Measurements from ENCODE around the gene COA1. TPM values are rescaled to one million over a fixed set of nuclear protein-coding genes. Genes with fewer than 3 reads are reported as not detected.
"Not testable (repeated sequence)": the region's sequence is repeated elsewhere in the genome, so short reads cannot be mapped to it uniquely, and the experiment has no call there.

Gene COA1
- 109 TPM for polyA plus RNA-seq (2013, experiment 1 of 4)
- polyA plus RNA-seq (2013, experiment 2 of 4) = 124 TPM
- polyA plus RNA-seq (2013, experiment 3 of 4) = 118 TPM
- 132 TPM for polyA plus RNA-seq (2013, experiment 4 of 4)

- H3K9me3 ChIP-seq (ENCODE audit: control insufficient read depth, low read length) = no peaks in the 10 kb centered on the region
- peak within 1 kb of the TSS; percentile 65 for H3K27ac ChIP-seq (ENCODE audit: insufficient read depth, low read depth, low read length, poor library complexity, severe bottlenecking)
- H3K4me3 ChIP-seq (ENCODE audit: insufficient read depth, low read depth, low read length) = peak within 1 kb of the TSS; percentile 88
- 0% methylated on average over 66 of the region's 66 CpGs for WGBS, 2 experiments
- no peaks in the 10 kb centered on the region for H3K4me1 ChIP-seq (ENCODE audit: control insufficient read depth, insufficient read depth, low read length)
- no peaks in the 10 kb centered on the region for H3K27me3 ChIP-seq (ENCODE audit: control insufficient read depth, insufficient read depth, low read length, poor library complexity, severe bottlenecking)
- H3K36me3 ChIP-seq (ENCODE audit: control insufficient read depth, insufficient read depth, low read length) = no peaks in the 10 kb centered on the region
Observed at GRCh38 chr7:43729214-43729923, at the start of gene COA1. Gene COA1 (minus strand): TSS chr7:43729523. CDS start chr7:43648614, 80,909 bp downstream.

- WGBS, 2 experiments = 94 to 96% methylated on average over 13 to 18 of the region's 18 CpGs
- not testable (repeated sequence) for H3K27ac ChIP-seq (ENCODE audit: insufficient read depth, low read depth, low read length, poor library complexity, severe bottlenecking); H3K4me3 ChIP-seq (ENCODE audit: insufficient read depth, low read depth, low read length)
Observed at GRCh38 chr7:43778293-43779044, 49.1 kb upstream of the COA1 start.

GRCh38 chr7:43775255-43775654, 45.9 kb upstream of the COA1 start:
- not testable (repeated sequence) for H3K27ac ChIP-seq (ENCODE audit: insufficient read depth, low read depth, low read length, poor library complexity, severe bottlenecking); H3K27me3 ChIP-seq (ENCODE audit: control insufficient read depth, insufficient read depth, low read length, poor library complexity, severe bottlenecking); H3K4me1 ChIP-seq (ENCODE audit: control insufficient read depth, insufficient read depth, low read length); H3K9me3 ChIP-seq (ENCODE audit: control insufficient read depth, low read length); H3K4me3 ChIP-seq (ENCODE audit: insufficient read depth, low read depth, low read length); H3K36me3 ChIP-seq (ENCODE audit: control insufficient read depth, insufficient read depth, low read length)
- WGBS, 2 experiments = 90 to 100% methylated on average over 1 of the region's 2 CpGs

More at GRCh38 chr7:43778293-43779044, 49.1 kb upstream of the COA1 start:
- H3K27me3 ChIP-seq (ENCODE audit: control insufficient read depth, insufficient read depth, low read length, poor library complexity, severe bottlenecking); H3K36me3 ChIP-seq (ENCODE audit: control insufficient read depth, insufficient read depth, low read length); H3K9me3 ChIP-seq (ENCODE audit: control insufficient read depth, low read length); H3K4me1 ChIP-seq (ENCODE audit: control insufficient read depth, insufficient read depth, low read length): not testable (repeated sequence)

- WGBS, 2 experiments = 79 to 89% methylated on average over 2 of the region's 6 CpGs
- H3K36me3 ChIP-seq (ENCODE audit: control insufficient read depth, insufficient read depth, low read length) = not testable (repeated sequence)
Observed at GRCh38 chr7:43773268-43773667, 43.9 kb upstream of the COA1 start.

GRCh38 chr7:43771573-43771972, 42.2 kb upstream of the COA1 start:
- Histone ChIP-seq H3K36me3 (ENCODE audit: control insufficient read depth, insufficient read depth, low read length) (no peaks in the 10 kb centered on the region), H3K4me1 (ENCODE audit: control insufficient read depth, insufficient read depth, low read length) (no peaks in the 10 kb centered on the region), H3K9me3 (ENCODE audit: control insufficient read depth, low read length) (no peaks in the 10 kb centered on the region), H3K27me3 (ENCODE audit: control insufficient read depth, insufficient read depth, low read length, poor library complexity, severe bottlenecking) (no peaks in the 10 kb centered on the region), H3K27ac (ENCODE audit: insufficient read depth, low read depth, low read length, poor library complexity, severe bottlenecking) (no peak overlapping the region), H3K4me3 (ENCODE audit: insufficient read depth, low read depth, low read length) (no peak overlapping the region)
- WGBS, 2 experiments = 88 to 91% methylated on average over 3 of the region's 3 CpGs

More at GRCh38 chr7:43773268-43773667, 43.9 kb upstream of the COA1 start:
- not testable (repeated sequence) for H3K4me3 ChIP-seq (ENCODE audit: insufficient read depth, low read depth, low read length); H3K27me3 ChIP-seq (ENCODE audit: control insufficient read depth, insufficient read depth, low read length, poor library complexity, severe bottlenecking); H3K9me3 ChIP-seq (ENCODE audit: control insufficient read depth, low read length); H3K27ac ChIP-seq (ENCODE audit: insufficient read depth, low read depth, low read length, poor library complexity, severe bottlenecking); H3K4me1 ChIP-seq (ENCODE audit: control insufficient read depth, insufficient read depth, low read length)

GRCh38 chr7:43771128-43771527, 41.8 kb upstream of the COA1 start:
- no peaks in the 10 kb centered on the region for H3K9me3 ChIP-seq (ENCODE audit: control insufficient read depth, low read length)
- no peaks in the 10 kb centered on the region for H3K4me1 ChIP-seq (ENCODE audit: control insufficient read depth, insufficient read depth, low read length)
- H3K4me3 ChIP-seq (ENCODE audit: insufficient read depth, low read depth, low read length) = no peak overlapping the region
- H3K27me3 ChIP-seq (ENCODE audit: control insufficient read depth, insufficient read depth, low read length, poor library complexity, severe bottlenecking) = no peaks in the 10 kb centered on the region
- WGBS, 2 experiments = 89 to 93% methylated on average over 3 of the region's 3 CpGs
- H3K27ac ChIP-seq (ENCODE audit: insufficient read depth, low read depth, low read length, poor library complexity, severe bottlenecking) = no peak overlapping the region
- H3K36me3 ChIP-seq (ENCODE audit: control insufficient read depth, insufficient read depth, low read length) = no peaks in the 10 kb centered on the region

GRCh38 chr7:43769791-43770465, 40.6 kb upstream of the COA1 start:
- H3K4me3 ChIP-seq (ENCODE audit: insufficient read depth, low read depth, low read length) = no peak overlapping the region
- no peak overlapping the region for H3K27ac ChIP-seq (ENCODE audit: insufficient read depth, low read depth, low read length, poor library complexity, severe bottlenecking)
- 85 to 90% methylated on average over 10 of the region's 10 CpGs for WGBS, 2 experiments
- H3K9me3 ChIP-seq (ENCODE audit: control insufficient read depth, low read length) = no peaks in the 10 kb centered on the region
- no peaks in the 10 kb centered on the region for H3K4me1 ChIP-seq (ENCODE audit: control insufficient read depth, insufficient read depth, low read length)
- no peaks in the 10 kb centered on the region for H3K36me3 ChIP-seq (ENCODE audit: control insufficient read depth, insufficient read depth, low read length)
- H3K27me3 ChIP-seq (ENCODE audit: control insufficient read depth, insufficient read depth, low read length, poor library complexity, severe bottlenecking) = no peaks in the 10 kb centered on the region

- Histone ChIP-seq H3K36me3 (ENCODE audit: control insufficient read depth, insufficient read depth, low read length) (no peaks in the 10 kb centered on the region), H3K27me3 (ENCODE audit: control insufficient read depth, insufficient read depth, low read length, poor library complexity, severe bottlenecking) (no peaks in the 10 kb centered on the region), H3K27ac (ENCODE audit: insufficient read depth, low read depth, low read length, poor library complexity, severe bottlenecking) (no peak overlapping the region), H3K4me1 (ENCODE audit: control insufficient read depth, insufficient read depth, low read length) (no peaks in the 10 kb centered on the region), H3K9me3 (ENCODE audit: control insufficient read depth, low read length) (no peaks in the 10 kb centered on the region), H3K4me3 (ENCODE audit: insufficient read depth, low read depth, low read length) (no peak overlapping the region)
- WGBS, 2 experiments = 87 to 88% methylated on average over 5 of the region's 5 CpGs
Observed at GRCh38 chr7:43769281-43769680, 40.0 kb upstream of the COA1 start.

GRCh38 chr7:43768887-43769272, 39.6 kb upstream of the COA1 start:
- 94 to 97% methylated on average over 4 of the region's 4 CpGs for WGBS, 2 experiments
- Histone ChIP-seq H3K9me3 (ENCODE audit: control insufficient read depth, low read length) (no peaks in the 10 kb centered on the region), H3K4me3 (ENCODE audit: insufficient read depth, low read depth, low read length) (no peak overlapping the region), H3K27me3 (ENCODE audit: control insufficient read depth, insufficient read depth, low read length, poor library complexity, severe bottlenecking) (no peaks in the 10 kb centered on the region), H3K4me1 (ENCODE audit: control insufficient read depth, insufficient read depth, low read length) (no peaks in the 10 kb centered on the region), H3K36me3 (ENCODE audit: control insufficient read depth, insufficient read depth, low read length) (no peaks in the 10 kb centered on the region), H3K27ac (ENCODE audit: insufficient read depth, low read depth, low read length, poor library complexity, severe bottlenecking) (no peak overlapping the region)

All from ectodermal cell (in vitro differentiated cells).